GM21515 (cell line): Measurements from ENCODE around the gene AMFR.

ENCODE experiments used
- ATAC-seq: cut with Tn5 transposase; IDR thresholded peaks from one replicate; pipeline ENCODE4 v1.9.1; 2021; ENCODE audit not compliant: unreplicated experiment

AMFR gene

DNA sequence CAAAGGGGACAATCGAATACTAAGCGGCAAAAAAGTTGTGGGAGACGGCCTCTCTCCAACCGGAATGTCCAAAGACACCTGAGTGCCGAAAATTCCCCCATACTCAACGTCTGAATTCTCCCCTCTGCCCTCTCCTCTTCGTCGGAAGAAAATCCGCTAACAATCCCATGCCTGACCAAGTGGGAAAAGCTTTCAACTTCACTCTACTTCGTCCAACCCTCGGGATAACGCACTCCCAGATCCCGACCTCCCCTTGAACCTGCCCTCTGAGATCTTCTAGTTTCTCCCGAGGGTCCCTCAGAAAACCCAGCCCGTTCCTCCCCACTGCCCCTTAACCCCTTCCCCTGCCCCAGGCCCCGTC, 961 bp downstream of the AMFR start:
- no peak for ATAC-seq

DNA sequence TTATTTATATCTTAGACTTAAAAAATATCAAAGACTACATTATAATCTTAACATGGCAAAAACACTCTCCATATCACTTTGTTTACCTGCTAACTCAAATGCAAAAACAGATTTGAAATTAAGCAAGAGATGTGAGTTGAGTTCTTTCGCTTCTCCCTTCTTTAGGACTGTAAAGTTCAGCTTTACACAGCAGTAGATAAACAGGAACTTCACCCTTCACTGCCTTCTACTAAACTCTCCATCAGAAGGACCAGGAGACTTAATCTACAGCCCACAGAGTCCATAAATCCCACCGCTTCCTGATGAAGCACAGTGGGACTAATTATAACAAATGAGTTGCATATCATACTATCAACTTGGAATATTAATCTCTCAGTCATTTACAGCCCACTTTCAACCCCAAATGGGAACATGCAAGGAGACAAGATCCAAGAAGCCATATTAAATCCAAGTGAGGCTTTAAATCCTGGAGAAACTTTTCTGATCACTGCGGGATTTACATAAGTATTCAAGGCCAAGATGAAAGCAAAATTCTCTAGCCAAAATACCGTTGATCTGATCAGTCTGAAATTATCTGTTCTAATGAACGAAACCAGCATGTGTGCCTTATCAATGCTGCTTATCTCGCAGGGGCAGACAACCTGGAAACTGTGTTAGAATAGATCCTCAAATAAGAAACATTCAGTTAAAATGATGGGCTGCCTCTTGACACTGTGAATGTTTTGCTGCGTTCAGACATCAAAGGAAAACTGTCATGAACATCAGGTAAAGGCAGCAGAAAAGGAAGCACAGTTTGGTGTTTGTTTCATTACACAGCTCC, 1.6 kb downstream of the AMFR start:
- peak; percentile 32 for ATAC-seq

- ATAC-seq: no peak
Measured at GRCh38 chr16:56422896-56423441, 2.4 kb downstream of the AMFR start.

DNA sequence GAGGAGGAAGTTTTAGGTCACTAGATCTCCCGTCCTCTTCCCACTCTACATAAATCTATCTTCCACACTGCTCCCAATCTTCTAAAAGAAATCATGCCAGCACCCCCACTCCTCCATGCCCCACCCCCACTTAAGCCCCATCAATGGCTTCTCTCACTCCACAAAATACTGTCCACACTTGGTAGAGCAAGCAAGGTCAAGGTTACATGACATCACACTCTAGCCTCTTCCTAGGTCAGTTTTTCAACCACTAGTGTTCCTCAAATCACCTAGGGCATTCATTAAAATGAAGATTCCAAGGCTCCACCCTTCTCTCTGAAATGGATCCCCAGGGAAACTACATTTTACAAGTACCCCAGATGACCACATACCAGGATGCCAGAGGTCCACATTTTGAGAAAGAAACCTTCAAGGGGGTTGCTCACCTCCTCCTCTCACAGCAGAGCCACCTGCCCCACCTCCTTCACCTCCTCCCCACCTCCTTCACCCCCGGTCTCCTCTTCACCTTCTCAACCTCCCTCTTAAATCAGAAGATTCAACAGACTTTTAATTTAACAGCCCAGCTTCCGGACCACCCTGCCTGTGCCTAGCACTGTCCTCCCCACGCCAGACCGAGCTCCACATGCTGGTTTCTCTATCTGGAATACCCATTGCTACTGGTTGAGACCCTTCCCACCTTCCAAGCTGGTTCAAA, 3.2 kb downstream of the AMFR start:
- ATAC-seq: no peak

GRCh38 chr16:56421313-56421712, 4.0 kb downstream of the AMFR start:
- ATAC-seq: no peak

- no peak for ATAC-seq
Measured at GRCh38 chr16:56420613-56421012, 4.7 kb downstream of the AMFR start.

DNA sequence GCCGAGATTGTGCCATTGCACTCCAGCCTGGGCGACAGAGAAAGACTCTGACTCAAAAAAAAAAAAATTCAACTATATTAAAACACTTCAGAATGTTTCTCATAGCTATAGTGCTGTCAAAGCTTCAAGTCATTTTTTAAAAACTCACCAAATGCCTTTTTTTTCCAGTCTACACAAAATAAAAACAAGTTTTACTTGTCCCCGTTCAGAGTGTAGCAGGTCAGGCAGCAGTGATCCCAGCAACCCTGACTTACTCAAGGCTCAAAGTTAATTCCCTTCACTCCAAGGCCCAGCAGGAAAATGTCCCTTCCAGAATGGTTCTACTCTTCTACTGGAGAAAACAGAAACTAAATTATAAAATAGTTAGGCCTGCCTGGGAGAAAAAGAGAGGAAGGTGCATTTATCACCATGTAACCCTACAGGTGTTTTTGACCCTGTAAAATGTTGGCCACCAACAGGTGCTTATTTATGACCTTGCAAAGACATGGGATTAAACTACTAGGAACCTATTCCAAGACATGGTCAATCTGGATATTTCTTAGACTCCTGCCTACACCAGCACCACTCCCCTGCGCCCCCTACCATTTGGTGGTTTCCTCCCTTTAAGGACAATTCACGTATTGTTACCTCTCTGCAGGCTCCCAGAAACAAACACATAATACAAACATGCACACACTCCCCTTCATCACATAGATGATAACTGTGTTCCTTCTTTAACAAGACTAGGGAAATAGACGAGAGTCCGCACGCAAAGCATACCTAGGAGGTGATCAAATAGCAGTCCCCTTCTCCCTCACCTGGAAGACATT, 5.4 kb downstream of the AMFR start:
- ATAC-seq: no peak

GRCh38 chr16:56417138-56417537, 8.2 kb downstream of the AMFR start:
- ATAC-seq: no peak

- ATAC-seq: no peak
Measured at GRCh38 chr16:56415875-56416274, 9.5 kb downstream of the AMFR start.

DNA sequence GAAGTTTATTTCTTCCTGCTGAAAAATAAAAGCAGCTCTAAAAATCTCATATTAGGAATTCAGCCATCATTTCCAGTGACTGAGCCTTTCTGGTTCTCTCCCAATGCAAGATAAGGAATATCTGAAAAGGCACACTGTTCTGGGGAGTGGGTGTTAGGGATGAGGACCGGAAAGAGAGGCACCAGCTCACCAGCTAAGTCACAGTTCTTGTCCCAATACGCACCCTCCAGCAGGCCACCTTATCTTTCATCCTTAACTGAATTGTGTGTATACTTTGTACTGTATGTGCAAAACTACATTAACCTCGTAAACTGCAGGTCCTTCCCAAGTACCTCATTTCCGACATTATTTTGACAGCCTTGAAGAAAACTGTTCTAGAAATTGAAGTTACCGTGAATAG, 11.0 kb downstream of the AMFR start:
- ATAC-seq: no peak

GRCh38 chr16:56413381-56413780, 12.0 kb downstream of the AMFR start:
- no peak for ATAC-seq

DNA sequence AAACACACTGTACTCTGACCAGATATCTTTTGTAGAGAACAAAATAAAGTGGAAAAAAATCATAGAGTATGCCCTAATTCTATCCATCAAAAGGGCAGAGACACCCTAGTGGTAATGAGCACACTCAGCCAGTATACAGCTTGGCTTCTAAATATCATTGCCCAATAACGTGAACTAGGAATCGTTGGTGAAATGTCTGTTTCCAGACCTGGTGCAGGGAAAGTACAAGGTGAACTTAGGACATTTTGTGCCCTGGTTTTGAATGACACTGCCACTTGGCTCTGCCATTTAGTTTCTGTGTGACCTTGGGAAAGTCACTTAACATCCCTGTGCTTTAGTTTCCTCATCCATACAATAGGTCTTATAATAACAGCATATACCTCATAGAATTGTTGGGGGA, 13.7 kb downstream of the AMFR start:
- ATAC-seq: no peak

- ATAC-seq: no peak
Measured at GRCh38 chr16:56411123-56411522, 14.2 kb downstream of the AMFR start.

DNA sequence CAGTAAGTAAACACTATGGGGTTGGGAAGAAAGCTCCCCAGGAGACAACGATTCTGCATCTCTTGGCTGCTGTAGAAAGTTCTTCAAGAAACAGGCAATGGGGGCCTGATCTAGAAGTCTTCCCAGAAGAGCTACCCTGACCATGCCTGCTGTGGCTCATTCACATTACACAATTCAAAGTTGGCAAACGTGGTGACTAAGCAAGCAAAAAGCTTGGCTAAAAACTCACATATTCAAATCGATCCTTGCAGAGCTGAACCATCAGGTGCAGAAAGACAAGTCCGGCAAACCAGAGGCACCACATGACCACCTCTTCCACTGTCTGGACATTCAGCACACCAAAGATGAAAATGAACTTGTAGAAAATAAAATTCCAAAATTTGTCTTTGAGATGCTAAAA, 16.1 kb downstream of the AMFR start:
- no peak for ATAC-seq

GRCh38 chr16:56408379-56409098, 16.8 kb downstream of the AMFR start:
- no peak for ATAC-seq

GRCh38 chr16:56405977-56406672, 19.2 kb downstream of the AMFR start:
- ATAC-seq: no peak

DNA sequence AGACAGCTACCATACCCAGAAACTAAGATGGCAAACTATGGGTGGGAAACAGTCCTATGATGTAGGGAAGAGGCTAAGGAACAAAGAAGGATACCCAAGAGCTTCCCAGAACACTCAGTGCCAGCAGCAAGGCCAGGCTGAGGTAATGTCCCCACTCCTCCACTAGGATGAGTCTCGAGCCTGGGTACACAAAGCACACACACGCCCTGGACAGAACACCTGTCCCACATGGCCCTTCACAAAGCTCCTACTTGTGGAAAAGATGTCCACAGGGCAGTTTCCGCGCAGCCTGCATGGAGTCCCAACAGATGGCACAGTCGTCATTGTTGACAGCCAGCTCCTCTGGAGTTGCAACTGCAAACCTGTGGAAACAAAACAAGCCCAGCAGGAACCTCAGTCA, 23.9 kb downstream of the AMFR start:
- ATAC-seq: no peak

DNA sequence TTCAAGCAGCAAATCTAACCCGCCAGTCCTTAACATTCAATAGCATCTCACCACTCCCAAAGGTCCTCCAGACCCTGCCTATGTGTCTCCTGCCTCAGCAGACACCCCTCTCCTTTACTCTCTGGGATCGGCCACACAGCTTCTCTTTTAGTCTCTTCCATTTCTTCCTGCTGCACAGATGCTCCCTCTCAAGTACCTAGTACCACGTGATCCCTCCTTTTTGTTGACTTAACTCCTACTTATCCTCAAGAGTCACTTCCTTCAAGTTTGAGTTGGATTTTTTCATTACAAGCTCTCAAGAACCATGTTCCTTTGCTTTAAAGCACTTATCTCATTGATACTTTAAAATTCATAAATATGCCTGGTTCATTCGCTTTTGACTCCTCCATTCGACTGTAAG, 24.9 kb downstream of the AMFR start:
- no peak for ATAC-seq

GRCh38 chr16:56399486-56399885, 25.9 kb downstream of the AMFR start:
- ATAC-seq: no peak

- no peak for ATAC-seq
Measured at GRCh38 chr16:56399047-56399446, 26.3 kb downstream of the AMFR start.
